ENCODE measurements around the gene LBP.
"Not testable (repeated sequence)": the region's sequence is repeated elsewhere in the genome, so short reads cannot be mapped to it uniquely, and the experiment has no call there.

Gene LBP

GRCh38 chr20:38369389-38369788 lies 23.1 kb downstream of the LBP start:
- TF ChIP-seq CTCF (IDR thresholded peaks at IDR 0.05; ENCODE audit: low read depth, low read length), result no peak
- no peak for TF ChIP-seq POLR2A (IDR thresholded peaks at IDR 0.05; ENCODE audit: extremely low read depth, insufficient read length)
- TF ChIP-seq MAX (IDR thresholded peaks at IDR 0.05; ENCODE audit: low read depth, low read length), result no peak
- no peak for TF ChIP-seq MYC (IDR thresholded peaks at IDR 0.05; ENCODE audit: low read depth, low read length)
- peak; percentile 64 for DNase-seq (ENCODE audit: low read depth)
- H3K4me3 ChIP-seq (ENCODE audit: low read depth, low read length), result no peak overlapping the region

GRCh38 chr20:38372806-38373205 lies 26.5 kb downstream of the LBP start:
- no peak for DNase-seq (ENCODE audit: low read depth)
- H3K4me3 ChIP-seq (ENCODE audit: low read depth, low read length), result no peak overlapping the region
- no peak for TF ChIP-seq MYC (IDR thresholded peaks at IDR 0.05; ENCODE audit: low read depth, low read length)
- no peak for TF ChIP-seq CTCF (IDR thresholded peaks at IDR 0.05; ENCODE audit: low read depth, low read length)
- TF ChIP-seq POLR2A (IDR thresholded peaks at IDR 0.05; ENCODE audit: extremely low read depth, insufficient read length), result no peak
- no peak for TF ChIP-seq MAX (IDR thresholded peaks at IDR 0.05; ENCODE audit: low read depth, low read length)

GRCh38 chr20:38373231-38373867 lies 27.1 kb downstream of the LBP start:
- no peak for TF ChIP-seq POLR2A (IDR thresholded peaks at IDR 0.05; ENCODE audit: extremely low read depth, insufficient read length)
- no peak for TF ChIP-seq MAX (IDR thresholded peaks at IDR 0.05; ENCODE audit: low read depth, low read length)
- no peak for TF ChIP-seq CTCF (IDR thresholded peaks at IDR 0.05; ENCODE audit: low read depth, low read length)
- no peak for TF ChIP-seq MYC (IDR thresholded peaks at IDR 0.05; ENCODE audit: low read depth, low read length)
- no peak overlapping the region for H3K4me3 ChIP-seq (ENCODE audit: low read depth, low read length)
- no peak for DNase-seq (ENCODE audit: low read depth)

- TF ChIP-seq MYC (IDR thresholded peaks at IDR 0.05; ENCODE audit: low read depth, low read length), result no peak
- TF ChIP-seq MAX (IDR thresholded peaks at IDR 0.05; ENCODE audit: low read depth, low read length), result no peak
- TF ChIP-seq POLR2A (IDR thresholded peaks at IDR 0.05; ENCODE audit: extremely low read depth, insufficient read length), result no peak
- TF ChIP-seq CTCF (IDR thresholded peaks at IDR 0.05; ENCODE audit: low read depth, low read length), result no peak
- no peak for DNase-seq (ENCODE audit: low read depth)
- H3K4me3 ChIP-seq (ENCODE audit: low read depth, low read length), result no peak overlapping the region
These were observed 27.6 kb downstream of the LBP start for GRCh38 chr20:38373898-38374297.

GRCh38 chr20:38377039-38377685 lies 30.9 kb downstream of the LBP start:
- no peak for DNase-seq (ENCODE audit: low read depth)
- H3K4me3 ChIP-seq (ENCODE audit: low read depth, low read length), result no peak overlapping the region
- TF ChIP-seq CTCF (IDR thresholded peaks at IDR 0.05; ENCODE audit: low read depth, low read length) (no peak), MAX (IDR thresholded peaks at IDR 0.05; ENCODE audit: low read depth, low read length) (no peak), POLR2A (IDR thresholded peaks at IDR 0.05; ENCODE audit: extremely low read depth, insufficient read length) (no peak), MYC (IDR thresholded peaks at IDR 0.05; ENCODE audit: low read depth, low read length) (no peak)

- DNase-seq (ENCODE audit: low read depth); H3K4me3 ChIP-seq (ENCODE audit: low read depth, low read length): not testable (repeated sequence)
These were observed 31.6 kb downstream of the LBP start for GRCh38 chr20:38377838-38378237.
